Stimulated activated naive CD8-positive, alpha-beta T cell treated with anti-CD3 and anti-CD28 coated beads, Interleukin-15, amount 100 ng/mL, for 72 hours (primary cell): Measurements from ENCODE around the gene THADA.
"Not testable (repeated sequence)": the region's sequence is repeated elsewhere in the genome, so short reads cannot be mapped to it uniquely, and the experiment has no call there.

Experiments
- ATAC-seq: fragments of 150-1000 bp; cut with Tn5 transposase; 2 replicates; pipeline ENCODE4 v1.10.0; 2021; ENCODE audit warnings: mild to moderate bottlenecking, moderate library complexity
- DNase-seq, 2 donors: peaks; one replicate each; pipeline ENCODE4 v3.0.0; 2021 to 2022
- H3K27ac Mint-ChIP-seq, 2 donors: one replicate each; pipeline ENCODE4 v1.8.0; 2022; ENCODE audit warnings: mild to moderate bottlenecking in 2 of 2, mixed read lengths in 2 of 2, moderate library complexity in 2 of 2
- H3K27me3 Mint-ChIP-seq: one replicate; pipeline ENCODE4 v1.8.0; 2022; ENCODE audit warnings: mixed read lengths
- H3K4me1 Mint-ChIP-seq: one replicate; pipeline ENCODE4 v1.8.0; 2022; ENCODE audit warnings: mild to moderate bottlenecking, mixed read lengths
- H3K4me3 Mint-ChIP-seq, 2 donors: one replicate each; pipeline ENCODE4 v1.8.0; 2022; ENCODE audit warnings: mild to moderate bottlenecking in 2 of 2, mixed read lengths in 2 of 2, moderate library complexity in 1 of 2
- H3K9me3 Mint-ChIP-seq, 2 donors: one replicate each; pipeline ENCODE4 v1.8.0; 2022; ENCODE audit warnings: mixed read lengths in 2 of 2

THADA gene

DNA sequence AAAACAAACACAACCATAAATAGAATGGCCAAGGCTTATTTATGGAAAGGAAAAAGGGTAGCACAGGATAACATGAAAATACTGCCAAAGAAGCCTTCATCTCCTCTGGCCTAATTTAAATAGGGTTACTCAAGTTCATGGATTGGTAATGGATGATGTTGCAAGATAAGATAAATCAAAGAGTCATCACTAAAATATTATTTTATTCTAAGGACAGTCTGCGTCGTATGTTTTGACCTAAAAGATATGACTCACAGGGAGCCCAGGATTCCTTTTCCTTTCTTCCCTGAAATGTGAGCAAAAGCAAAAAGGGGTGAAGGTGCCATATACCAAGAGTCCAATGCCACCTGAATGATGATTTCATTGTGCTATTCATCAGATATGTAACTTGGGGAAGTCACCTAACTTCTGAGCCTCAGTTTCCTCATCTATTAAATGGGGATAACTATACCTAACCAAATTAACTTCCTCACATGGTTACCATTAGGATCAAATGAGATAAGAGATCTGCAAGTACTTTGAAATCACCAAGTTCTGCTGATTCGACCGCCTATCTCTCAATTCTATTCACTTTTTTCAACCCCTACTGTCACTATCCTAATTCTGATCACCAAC is 137.7 kb downstream of the THADA start:
- ATAC-seq = no peak
- no peaks in the 10 kb centered on the region for H3K9me3 Mint-ChIP-seq
- no peaks in the 10 kb centered on the region for H3K27me3 Mint-ChIP-seq
- no peak overlapping the region for H3K4me3 Mint-ChIP-seq
- DNase-seq = no peak
- no peak overlapping the region for H3K27ac Mint-ChIP-seq
- H3K4me1 Mint-ChIP-seq = peaks cover 17% of the 10 kb centered on the region

DNA sequence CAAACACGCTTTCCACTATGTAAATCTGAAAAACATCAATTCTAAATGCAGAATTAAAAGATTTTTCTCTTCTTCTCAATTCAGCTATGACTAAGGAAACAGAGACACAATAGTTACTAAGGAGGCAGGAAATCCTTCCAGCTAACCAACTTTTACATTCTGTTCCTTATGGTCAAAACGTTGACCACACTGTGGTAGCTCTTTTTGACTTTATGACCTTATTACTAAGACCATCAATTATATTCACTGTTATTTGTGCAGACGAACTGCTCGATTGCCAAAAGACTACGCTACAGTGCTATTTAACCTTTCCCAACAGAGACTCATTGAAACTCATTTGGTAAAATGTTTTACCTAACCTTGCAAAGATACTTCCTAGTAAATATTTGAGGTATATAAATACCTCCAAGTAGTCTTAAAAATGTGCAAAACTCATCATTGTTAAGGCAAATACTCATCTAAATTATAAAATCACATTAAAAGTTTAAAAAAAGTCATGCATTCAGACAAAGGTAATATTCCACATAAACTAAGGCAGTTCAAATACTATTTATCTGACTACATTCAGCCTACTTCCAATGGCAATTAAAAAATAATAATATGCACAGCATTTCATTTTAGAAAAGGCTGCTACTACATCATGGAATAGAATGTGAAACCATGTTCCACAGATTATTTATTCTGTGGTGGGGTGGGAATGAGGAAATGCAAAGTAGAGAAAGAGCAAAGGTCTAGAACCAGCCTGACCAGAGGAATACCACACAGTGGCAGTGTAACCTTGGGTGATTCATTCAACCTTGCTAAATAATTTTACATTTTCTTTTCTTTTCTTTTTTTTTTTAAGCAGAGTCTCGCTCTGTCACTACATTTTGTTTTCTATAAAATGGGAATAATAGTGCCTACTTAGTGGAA is 139.9 kb downstream of the THADA start:
- no peak overlapping the region for H3K27ac Mint-ChIP-seq
- no peak overlapping the region for H3K4me3 Mint-ChIP-seq
- ATAC-seq (no peak), DNase-seq (no peak)
- H3K9me3 Mint-ChIP-seq = no peaks in the 10 kb centered on the region
- no peaks in the 10 kb centered on the region for H3K27me3 Mint-ChIP-seq
- peaks cover 17% of the 10 kb centered on the region for H3K4me1 Mint-ChIP-seq

DNA sequence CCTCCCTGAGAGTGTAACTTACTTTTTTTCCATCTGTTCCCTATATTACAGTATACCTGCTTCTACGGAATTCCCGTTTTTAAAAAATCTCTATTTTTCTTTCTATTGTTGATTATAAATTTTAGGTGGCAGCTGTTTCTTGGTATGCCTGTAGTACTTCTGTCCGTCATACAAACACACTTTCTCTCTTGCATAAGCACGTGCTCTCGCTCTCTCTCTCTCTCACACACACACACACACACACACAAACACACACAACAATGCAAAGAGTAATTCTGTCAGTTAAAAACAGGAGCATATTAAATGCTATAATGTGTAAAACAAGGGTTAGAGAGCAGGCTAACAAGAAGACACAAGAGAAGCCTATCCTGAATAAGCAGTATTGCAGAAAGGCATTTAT is 140.5 kb downstream of the THADA start:
- ATAC-seq = no peak
- H3K27ac Mint-ChIP-seq = no peak overlapping the region
- H3K9me3 Mint-ChIP-seq = no peaks in the 10 kb centered on the region
- H3K4me1 Mint-ChIP-seq = peaks cover 10% of the 10 kb centered on the region
- H3K4me3 Mint-ChIP-seq = no peak overlapping the region
- H3K27me3 Mint-ChIP-seq = no peaks in the 10 kb centered on the region
- no peak for DNase-seq

DNA sequence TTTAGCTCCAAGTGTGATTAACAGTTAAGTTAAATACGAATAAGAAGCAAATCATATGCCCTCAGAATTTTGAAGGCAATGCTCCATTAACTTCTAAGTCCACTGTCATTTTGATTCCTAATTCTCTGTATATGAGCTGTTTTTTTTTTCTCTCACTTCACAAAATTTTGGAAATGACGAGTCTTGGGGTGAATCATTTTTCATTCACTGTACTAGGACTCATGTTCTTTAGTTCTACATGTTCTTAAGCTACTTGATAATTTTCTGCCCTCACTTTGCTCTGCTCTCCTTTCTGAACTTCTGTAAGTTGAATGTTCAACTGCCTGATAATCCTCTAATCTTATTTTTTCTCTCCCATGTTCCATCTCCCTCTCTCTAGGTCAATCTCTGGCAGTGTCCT is 141.0 kb downstream of the THADA start:
- DNase-seq (no peak), ATAC-seq (no peak)
- Mint-ChIP-seq H3K9me3 (no peaks in the 10 kb centered on the region), H3K4me1 (peaks cover 10% of the 10 kb centered on the region), H3K27ac (no peak overlapping the region), H3K27me3 (no peaks in the 10 kb centered on the region), H3K4me3 (no peak overlapping the region)

DNA sequence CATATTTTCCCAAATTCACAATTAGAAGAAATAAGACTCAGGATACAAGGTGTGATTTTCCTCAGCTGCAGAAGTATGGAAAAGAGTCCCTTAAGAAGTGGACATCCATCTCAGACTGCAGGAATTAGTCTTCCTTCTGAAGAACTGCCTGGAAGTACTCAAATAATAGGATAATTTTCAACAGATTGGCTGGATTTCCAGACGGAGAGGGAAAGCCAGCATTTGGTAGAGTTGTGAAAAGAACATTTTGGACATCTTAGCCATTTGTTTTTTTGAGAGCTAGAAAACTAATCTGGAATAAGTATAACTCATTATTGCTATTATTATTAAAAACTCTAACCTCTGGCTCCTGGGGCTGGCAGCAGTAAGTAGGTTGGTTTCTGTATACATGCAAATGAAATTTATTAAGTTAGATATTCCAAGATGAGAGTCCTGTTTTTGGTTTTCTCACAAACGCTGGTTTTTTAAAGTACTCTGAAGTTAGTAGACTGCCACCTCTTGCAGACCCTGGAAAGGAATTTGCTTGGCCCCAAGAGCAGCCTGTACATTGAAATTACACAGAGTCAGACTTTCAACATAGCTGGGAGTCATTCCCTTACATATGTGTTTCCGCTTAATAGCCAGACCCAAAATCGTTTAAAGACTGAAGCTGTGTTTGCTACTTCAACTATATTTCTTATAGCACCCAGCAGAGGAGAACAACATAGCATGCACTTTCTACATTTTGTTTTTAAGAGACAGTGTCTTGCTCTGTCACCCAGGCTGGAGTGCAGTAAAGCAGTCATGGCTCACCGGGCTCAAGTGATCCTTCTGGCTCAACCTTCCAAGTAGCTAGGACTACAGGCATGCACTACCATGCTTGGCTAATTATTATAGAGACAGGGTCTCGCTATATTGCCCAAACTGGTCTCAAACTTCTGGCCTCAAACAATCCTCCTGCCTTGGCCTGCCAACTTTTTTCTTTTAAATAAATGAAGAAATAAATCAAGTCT is 142.4 kb downstream of the THADA start:
- H3K4me1 Mint-ChIP-seq = peaks cover 10% of the 10 kb centered on the region
- ATAC-seq (no peak), DNase-seq (no peak)
- H3K4me3 Mint-ChIP-seq = no peak overlapping the region
- no peaks in the 10 kb centered on the region for H3K27me3 Mint-ChIP-seq
- H3K9me3 Mint-ChIP-seq = no peaks in the 10 kb centered on the region
- H3K27ac Mint-ChIP-seq = no peak overlapping the region

DNA sequence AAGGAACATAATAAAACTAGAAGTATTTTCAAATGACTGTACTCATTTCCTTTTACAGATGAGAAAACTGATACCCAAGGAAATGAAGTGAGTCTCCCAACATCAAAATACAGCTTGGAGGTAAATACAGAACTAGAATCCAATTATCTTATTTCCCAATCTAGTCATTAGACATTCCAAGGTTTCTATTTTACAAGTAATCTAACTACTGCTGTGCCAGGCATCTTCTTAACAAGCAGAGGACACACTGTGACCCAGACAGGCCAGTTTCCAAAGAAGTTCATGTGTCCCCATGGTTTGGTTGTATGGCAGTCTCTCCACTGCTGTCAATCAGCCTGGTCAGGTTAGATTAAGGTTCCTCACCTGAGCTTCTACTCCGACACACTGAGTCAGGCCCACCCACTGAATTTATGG is 143.5 kb downstream of the THADA start:
- DNase-seq (no peak), ATAC-seq (no peak)
- Mint-ChIP-seq H3K27ac (no peak overlapping the region), H3K4me1 (peaks cover 10% of the 10 kb centered on the region), H3K9me3 (no peaks in the 10 kb centered on the region), H3K27me3 (no peaks in the 10 kb centered on the region), H3K4me3 (no peak overlapping the region)

DNA sequence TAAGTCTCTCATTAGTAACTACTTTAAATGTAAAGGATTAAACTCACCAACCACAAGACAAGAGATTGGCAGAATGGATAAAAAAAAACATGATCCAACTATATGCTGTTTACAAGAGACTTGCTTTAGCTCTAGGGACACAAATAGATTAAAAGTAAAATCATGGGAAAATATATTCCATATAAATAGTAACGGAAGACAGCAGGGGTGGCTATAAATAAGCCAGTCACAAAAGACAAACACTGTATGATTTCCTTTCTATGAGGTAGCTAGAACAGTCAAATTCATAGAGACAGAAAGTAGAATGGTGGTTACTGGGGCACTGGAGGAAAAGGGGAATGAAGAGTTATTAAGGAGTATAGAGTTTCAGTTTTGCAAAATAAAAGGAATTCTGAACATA is 145.2 kb downstream of the THADA start:
- no peak overlapping the region for H3K4me3 Mint-ChIP-seq
- DNase-seq = no peak
- no peaks in the 10 kb centered on the region for H3K9me3 Mint-ChIP-seq
- no peak overlapping the region for H3K27ac Mint-ChIP-seq
- no peaks in the 10 kb centered on the region for H3K27me3 Mint-ChIP-seq
- peaks cover 1% of the 10 kb centered on the region for H3K4me1 Mint-ChIP-seq
- ATAC-seq = no peak

DNA sequence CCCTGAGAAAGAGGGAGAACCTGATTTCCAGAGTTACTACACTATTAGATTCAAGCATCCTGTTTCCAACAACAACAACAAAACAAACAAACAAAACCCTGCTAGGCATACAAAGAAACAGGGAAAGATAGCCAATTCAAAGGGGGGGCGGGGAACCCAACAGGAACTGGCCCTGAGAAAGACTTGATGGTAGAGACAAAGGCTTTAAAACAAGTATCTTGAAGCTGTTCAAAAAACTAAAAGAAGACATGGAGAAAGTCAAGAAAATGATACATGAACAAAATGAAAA is 147.1 kb downstream of the THADA start:
- Mint-ChIP-seq H3K4me3 (no peak overlapping the region), H3K27me3 (no peaks in the 10 kb centered on the region), H3K9me3 (no peaks in the 10 kb centered on the region), H3K4me1 (no peaks in the 10 kb centered on the region), H3K27ac (peak overlapping the region in 1 of 2 donors; percentile 61)
- ATAC-seq (no peak), DNase-seq (no peak)

DNA sequence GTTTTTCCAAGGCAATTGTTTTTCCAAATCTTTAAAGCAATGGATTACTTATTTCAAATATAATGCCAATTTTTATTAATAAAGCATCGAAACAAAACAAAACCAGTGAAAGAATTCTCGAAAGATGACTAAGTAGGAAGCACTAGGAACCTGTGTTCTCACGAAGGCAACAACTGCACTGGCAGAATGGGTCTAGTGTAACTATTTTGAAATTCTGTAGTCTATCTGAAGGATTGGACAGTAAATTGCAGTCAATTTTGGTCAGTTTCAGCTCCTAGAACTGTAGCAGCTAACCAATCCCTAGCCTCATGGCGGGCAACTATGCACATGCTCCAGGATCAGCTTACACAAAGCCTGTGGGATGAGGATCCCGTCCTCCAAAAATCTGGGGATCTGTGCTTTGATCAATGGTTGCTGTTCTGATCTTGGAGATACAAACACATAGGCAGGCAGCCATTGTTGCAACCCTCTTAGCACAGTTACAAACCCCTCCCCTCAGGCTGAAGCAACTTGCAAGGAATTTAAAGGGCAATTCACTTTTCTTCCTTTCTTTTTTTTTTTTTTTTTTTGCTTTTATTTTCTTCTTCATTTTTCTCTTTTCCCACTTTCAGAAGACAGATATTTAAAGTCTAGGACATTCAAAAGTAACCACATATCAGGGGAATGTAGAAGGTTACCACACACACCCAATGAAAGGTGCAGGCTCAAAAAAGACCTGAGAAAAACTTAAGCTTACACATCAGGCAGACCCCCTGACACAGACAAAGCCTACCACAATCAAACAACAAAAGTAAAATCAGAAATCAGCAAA is 147.6 kb downstream of the THADA start:
- DNase-seq (no peak), ATAC-seq (no peak)
- no peaks in the 10 kb centered on the region for H3K27me3 Mint-ChIP-seq
- no peaks in the 10 kb centered on the region for H3K9me3 Mint-ChIP-seq
- no peaks in the 10 kb centered on the region for H3K4me1 Mint-ChIP-seq
- H3K4me3 Mint-ChIP-seq = no peak overlapping the region
- H3K27ac Mint-ChIP-seq = no peak overlapping the region

DNA sequence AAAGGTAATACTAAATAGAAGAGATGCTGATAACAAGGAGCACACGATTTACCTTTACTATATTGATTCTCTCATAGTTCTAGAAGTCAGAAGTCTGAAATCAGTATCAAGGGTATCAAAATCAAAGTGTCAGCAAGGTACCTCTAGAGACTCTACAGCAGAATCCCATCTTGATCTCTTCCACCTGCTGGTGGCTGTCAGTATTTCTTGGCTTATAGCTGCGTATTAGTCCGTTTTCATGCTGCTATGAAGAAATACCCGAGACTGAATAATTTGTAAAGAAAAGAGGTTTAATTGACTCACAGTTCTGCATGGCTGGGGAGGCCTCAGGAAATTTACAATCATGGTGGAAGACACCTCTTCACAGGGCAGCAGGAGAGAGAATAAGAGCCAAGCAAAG is 149.1 kb downstream of the THADA start:
- not testable (repeated sequence) for H3K4me1 Mint-ChIP-seq

DNA sequence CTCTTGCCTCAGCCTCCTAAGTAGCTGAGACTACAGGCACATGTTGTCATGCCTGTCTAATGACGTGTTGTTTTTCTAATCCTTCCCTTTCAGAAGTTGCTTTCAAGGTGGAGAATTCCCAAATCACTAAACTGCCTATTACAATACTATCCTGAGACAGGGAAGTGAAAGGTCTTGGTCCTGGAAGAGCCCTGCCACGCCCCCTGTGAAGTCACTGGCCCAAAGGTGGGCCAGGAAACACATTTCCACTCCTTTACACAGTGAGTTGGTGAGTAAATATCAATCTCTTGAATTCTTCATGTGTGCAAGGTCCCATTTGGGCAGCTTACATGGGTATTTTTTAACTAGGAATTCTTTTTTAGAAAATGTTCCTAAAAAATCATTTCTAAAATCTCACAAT is 150.1 kb downstream of the THADA start:
- Mint-ChIP-seq H3K4me1 (no peaks in the 10 kb centered on the region), H3K4me3 (no peak overlapping the region)
- DNase-seq = no peak

More for the DNA sequence above, 149.1 kb downstream of the THADA start:
- not testable (repeated sequence) for DNase-seq, H3K9me3 Mint-ChIP-seq, H3K27me3 Mint-ChIP-seq, H3K4me3 Mint-ChIP-seq, ATAC-seq, H3K27ac Mint-ChIP-seq

DNA sequence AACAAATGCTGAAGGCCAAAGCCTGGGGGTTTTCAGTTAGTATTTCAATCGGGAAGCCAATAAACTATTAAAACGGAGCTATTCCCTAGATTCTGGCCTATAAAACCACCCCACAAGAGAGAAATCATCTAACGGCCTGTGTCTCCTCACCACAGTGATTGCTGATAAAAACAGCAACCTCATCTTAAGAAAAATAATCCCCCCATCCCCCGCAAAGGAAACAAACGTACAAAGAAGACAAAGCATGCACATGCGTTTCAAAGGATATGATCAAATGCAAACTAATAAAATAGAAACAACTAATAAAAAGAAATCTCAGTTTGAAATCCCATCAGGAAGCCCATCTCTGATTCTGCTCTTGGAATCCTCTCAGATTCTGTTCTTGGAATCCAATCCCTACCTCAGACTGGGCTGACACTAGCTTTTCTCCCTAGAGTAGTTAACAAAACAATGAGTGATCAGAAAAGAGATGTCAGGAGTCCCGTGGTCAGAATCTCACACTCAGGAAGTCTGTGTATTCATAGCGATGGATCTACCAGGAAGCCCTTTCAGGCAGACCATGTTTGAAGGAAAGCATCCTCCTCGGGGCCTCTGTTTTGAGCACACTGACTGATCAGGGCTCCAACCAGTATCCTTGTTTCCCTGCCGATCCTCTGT is 150.7 kb downstream of the THADA start:
- Mint-ChIP-seq H3K27me3 (no peaks in the 10 kb centered on the region), H3K4me3 (no peak overlapping the region), H3K9me3 (no peaks in the 10 kb centered on the region), H3K27ac (peak overlapping the region in 1 of 2 donors; percentile 8), H3K4me1 (no peaks in the 10 kb centered on the region)
- DNase-seq (no peak), ATAC-seq (no peak)

More for the DNA sequence above, 150.1 kb downstream of the THADA start:
- ATAC-seq = no peak
- Mint-ChIP-seq H3K27ac (peak overlapping the region in 1 of 2 donors; percentile 8), H3K9me3 (no peaks in the 10 kb centered on the region), H3K27me3 (no peaks in the 10 kb centered on the region)

DNA sequence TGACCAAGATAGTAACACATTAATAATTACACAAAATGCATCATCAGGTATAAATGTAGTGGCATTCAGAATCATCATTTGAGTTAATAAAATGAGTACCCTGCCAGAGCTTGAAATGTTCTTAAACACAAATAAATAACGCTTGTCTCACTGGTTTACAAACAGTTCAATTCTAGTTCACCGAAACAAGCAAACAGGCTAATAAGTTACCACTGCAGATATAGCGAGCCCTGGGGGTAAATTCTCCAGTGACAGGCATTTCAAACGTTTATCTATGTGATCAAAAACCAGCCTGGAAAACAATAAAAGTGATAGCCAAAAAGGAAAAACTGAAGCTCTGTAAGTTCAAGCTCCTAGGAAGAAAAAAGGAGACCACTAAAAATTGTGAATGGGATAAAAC is 152.6 kb downstream of the THADA start:
- no peak for DNase-seq
- ATAC-seq = no peak
- H3K4me1 Mint-ChIP-seq = peaks cover 8% of the 10 kb centered on the region
- no peak overlapping the region for H3K27ac Mint-ChIP-seq
- no peak overlapping the region for H3K4me3 Mint-ChIP-seq
- H3K27me3 Mint-ChIP-seq = no peaks in the 10 kb centered on the region
- H3K9me3 Mint-ChIP-seq = no peaks in the 10 kb centered on the region

DNA sequence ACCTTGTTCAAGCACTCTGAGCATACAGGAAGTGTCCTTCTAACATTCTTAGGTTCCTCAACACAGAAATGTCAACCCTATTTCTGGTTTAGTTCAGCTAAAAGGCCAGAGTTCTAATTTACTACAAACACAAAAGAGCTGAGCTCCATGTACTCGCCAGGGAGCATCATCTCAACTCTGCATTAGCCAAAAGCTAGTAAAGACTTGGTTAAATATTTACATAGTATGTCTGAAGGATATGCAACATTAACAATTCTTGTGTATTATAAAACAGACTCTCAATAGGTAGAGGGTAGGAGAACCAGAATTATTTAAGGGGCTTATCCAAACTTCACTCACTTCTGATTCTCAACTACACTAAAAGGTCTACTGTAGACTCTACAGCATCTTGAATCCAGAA is 154.6 kb downstream of the THADA start:
- Mint-ChIP-seq H3K27ac (no peak overlapping the region), H3K9me3 (no peaks in the 10 kb centered on the region), H3K27me3 (no peaks in the 10 kb centered on the region), H3K4me1 (peaks cover 8% of the 10 kb centered on the region), H3K4me3 (no peak overlapping the region)
- DNase-seq (no peak), ATAC-seq (no peak)
